Fibroblast of lung (primary cell): ENCODE measurements around the gene CST5. TPM values are rescaled to one million over a fixed set of nuclear protein-coding genes. Genes with fewer than 3 reads are reported as not detected.

Experiments
- DNase-seq, 2 donors: peaks; one replicate each; pipeline versions ENCODE4 v3.0.0 to v3.0.0-alpha.2; 2010; ENCODE audit warnings: low read depth in 2 of 2
- H2AFZ ChIP-seq: 2 replicates; pipeline ENCODE4 v1.5.1; 2012; ENCODE audit warnings: low read length, control low read depth, inconsistent platforms
- H3K27ac ChIP-seq: 2 replicates; pipeline ENCODE4 v1.5.1; 2011; ENCODE audit warnings: low read length, control low read depth; ENCODE audit not compliant: insufficient read depth
- H3K27me3 ChIP-seq: 2 replicates; pipeline ENCODE4 v1.5.1; 2011; ENCODE audit warnings: mild to moderate bottlenecking, low read length; ENCODE audit not compliant: control insufficient read depth, insufficient read depth
- H3K36me3 ChIP-seq: 2 replicates; pipeline ENCODE4 v1.5.1; 2011; ENCODE audit warnings: low read length; ENCODE audit not compliant: control insufficient read depth, insufficient read depth
- H3K4me1 ChIP-seq: 2 replicates; pipeline ENCODE4 v1.5.1; 2011; ENCODE audit warnings: low read length; ENCODE audit not compliant: control insufficient read depth, insufficient read depth; ENCODE audit errors: extremely low read depth
- H3K4me2 ChIP-seq: 2 replicates; pipeline ENCODE4 v1.5.1; 2011; ENCODE audit warnings: low read length, control low read depth; ENCODE audit not compliant: insufficient read depth; ENCODE audit errors: extremely low read depth
- H3K4me3 ChIP-seq, 4 experiments: fragments of 200-600 bp in 1 of 4; sonication (generic) in 1 of 4; replicated peaks in 1 of 4; 2 replicates each; pipeline ENCODE4 v1.5.1; 2011 to 2016; ENCODE audit warnings: low read length in 4 of 4, low read depth in 3 of 4, mild to moderate bottlenecking in 3 of 4, control low read depth in 2 of 4, inconsistent platforms in 1 of 4, mixed read lengths in 1 of 4; ENCODE audit not compliant: insufficient read depth in 1 of 4; ENCODE audit errors: control extremely low read depth in 1 of 4
- H3K79me2 ChIP-seq: 2 replicates; pipeline ENCODE4 v1.5.1; 2012; ENCODE audit warnings: mild to moderate bottlenecking, low read length, inconsistent platforms; ENCODE audit not compliant: control insufficient read depth, insufficient read depth
- H3K9ac ChIP-seq: 2 replicates; pipeline ENCODE4 v1.5.1; 2011; ENCODE audit warnings: mild to moderate bottlenecking, low read length, control low read depth; ENCODE audit not compliant: insufficient read depth
- H3K9me3 ChIP-seq: 2 replicates; pipeline ENCODE4 v1.5.1; 2012; ENCODE audit warnings: low read depth, low read length; ENCODE audit not compliant: control insufficient read depth, insufficient read depth
- H4K20me1 ChIP-seq: 2 replicates; pipeline ENCODE4 v1.5.1; 2011; ENCODE audit warnings: low read length; ENCODE audit not compliant: control insufficient read depth, insufficient read depth; ENCODE audit errors: extremely low read depth
- CTCF ChIP-seq, 2 donors: IDR thresholded peaks in 1 of 2; conservative IDR thresholded peaks in 1 of 2; 1 replicate in 1 of 2; 2 replicates in 1 of 2; pipeline ENCODE4 v1.5.1; 2011 to 2012; ENCODE audit warnings: low read length in 2 of 2, control low read depth in 1 of 2, inconsistent platforms in 1 of 2, low read depth in 1 of 2, mild to moderate bottlenecking in 1 of 2
- EZH2 ChIP-seq: IDR thresholded peaks from 2 replicates; pipeline ENCODE4 v1.5.1; 2012; ENCODE audit warnings: low read length, control low read depth, mild to moderate bottlenecking; ENCODE audit errors: missing control alignments
- polyA plus RNA-seq, 2 donors: library from polyadenylated mRNA; depleted of rRNA in 1 of 2; stranded (reverse) in 1 of 2; unstranded in 1 of 2; fragments of >200 nt; gene quantifications; 2 replicates each; pipeline ENCODE4 v1.2.1, GENCODE V29; 2011 to 2012; ENCODE audit warnings: missing spikeins in 1 of 2
- total RNA-seq: library from RNA; depleted of rRNA; stranded (reverse); fragments of >200 nt; gene quantifications from 2 replicates; pipeline ENCODE4 v1.2.1, GENCODE V29; 2014

The CST5 gene
- total and polyA plus RNA-seq, 2 donors (not counting 1 experiment from before 2014, with no cell fraction given), result not detected

GRCh38 chr20:23884136-23884770 is 4.7 kb upstream of the CST5 start:
- H3K27me3 ChIP-seq, result no peaks in the 10 kb centered on the region
- H4K20me1 ChIP-seq, result no peaks in the 10 kb centered on the region
- H3K9me3 ChIP-seq, result no peaks in the 10 kb centered on the region
- H3K27ac ChIP-seq, result no peak overlapping the region
- no peak overlapping the region for H2AFZ ChIP-seq
- no peak overlapping the region for H3K9ac ChIP-seq
- no peaks in the 10 kb centered on the region for H3K4me1 ChIP-seq
- no peak overlapping the region for H3K4me3 ChIP-seq
- no peaks in the 10 kb centered on the region for H3K36me3 ChIP-seq
- TF ChIP-seq EZH2 (no peak), CTCF (conservative IDR thresholded peaks at IDR 0.05 in 1 of 2, IDR thresholded peaks at IDR 0.05 in 1 of 2; ENCODE audit: low read depth in 1 of 2, low read length in 2 of 2) (no peak)
- DNase-seq, result no peak
- H3K79me2 ChIP-seq, result no peaks in the 10 kb centered on the region
- H3K4me2 ChIP-seq, result no peak overlapping the region

- Histone ChIP-seq H3K9me3 (no peaks in the 10 kb centered on the region), H3K4me1 (no peaks in the 10 kb centered on the region), H3K79me2 (no peaks in the 10 kb centered on the region), H4K20me1 (no peaks in the 10 kb centered on the region), H3K27ac (no peak overlapping the region), H3K9ac (no peak overlapping the region), H3K4me2 (no peak overlapping the region), H3K36me3 (no peaks in the 10 kb centered on the region), H3K27me3 (no peaks in the 10 kb centered on the region), H2AFZ (no peak overlapping the region), H3K4me3 (no peak overlapping the region)
- no peak for TF ChIP-seq EZH2
- TF ChIP-seq CTCF (conservative IDR thresholded peaks at IDR 0.05 in 1 of 2, IDR thresholded peaks at IDR 0.05 in 1 of 2; ENCODE audit: low read depth in 1 of 2, low read length in 2 of 2), result no peak
- no peak for DNase-seq
Measured at GRCh38 chr20:23881371-23881770, 1.8 kb upstream of the CST5 start.

DNA sequence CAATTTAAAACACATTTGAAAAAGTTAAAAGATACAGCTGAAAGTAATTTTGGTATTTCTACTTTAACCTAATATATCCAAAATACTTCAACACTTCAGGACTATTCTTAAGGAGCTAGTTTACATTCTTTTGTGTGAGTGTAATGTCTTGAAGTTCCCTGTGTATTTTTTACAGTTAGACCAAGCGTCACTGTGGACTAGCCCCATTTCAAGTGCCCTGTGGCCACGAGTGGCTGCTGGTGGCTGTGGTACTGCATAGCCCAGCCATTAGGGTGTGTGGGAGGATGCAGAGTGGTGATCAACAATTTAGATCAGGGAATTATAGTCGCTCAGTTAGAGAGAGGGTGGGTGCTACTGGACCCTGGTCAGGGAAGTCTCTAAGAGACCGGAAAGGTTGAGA is 869 bp upstream of the CST5 start:
- no peak overlapping the region for H3K4me3 ChIP-seq
- no peaks in the 10 kb centered on the region for H3K79me2 ChIP-seq
- H3K9ac ChIP-seq, result no peak overlapping the region
- DNase-seq, result no peak
- no peak overlapping the region for H2AFZ ChIP-seq
- H3K27me3 ChIP-seq, result no peaks in the 10 kb centered on the region
- H3K4me1 ChIP-seq, result no peaks in the 10 kb centered on the region
- no peaks in the 10 kb centered on the region for H3K9me3 ChIP-seq
- H3K27ac ChIP-seq, result no peak overlapping the region
- TF ChIP-seq CTCF (conservative IDR thresholded peaks at IDR 0.05 in 1 of 2, IDR thresholded peaks at IDR 0.05 in 1 of 2; ENCODE audit: low read depth in 1 of 2, low read length in 2 of 2) (no peak), EZH2 (no peak)
- H3K36me3 ChIP-seq, result no peaks in the 10 kb centered on the region
- no peak overlapping the region for H3K4me2 ChIP-seq
- no peaks in the 10 kb centered on the region for H4K20me1 ChIP-seq
